Endothelial cell of umbilical vein (primary cell): ENCODE results near the gene TMEM174. TPM values are rescaled to one million over a fixed set of nuclear protein-coding genes. Genes with fewer than 3 reads are reported as not detected.
A peak's percentile ranks its signal among the peaks of the same experiment; 100 is the strongest.

Source experiments
- BruUV-seq: library from RNA; stranded (reverse); fragments of 400-500 nt; replicated peaks from 2 replicates; lab custom pipeline; 2021; lab: Mats Ljungman, UMichigan
- CTCF ChIA-PET: fragments of 300-600, 350-600 bp; sonication (Branson Sonifier 250); formaldehyde crosslinking; loops from one replicate; lab custom pipeline; 2021; ENCODE audit warnings: antibody characterized with exemption, inconsistent platforms; lab: Charles Lee
- POLR2A ChIA-PET: fragments of 300-600, 350-600 bp; sonication (Branson Sonifier 250); formaldehyde crosslinking; loops from one replicate; lab custom pipeline; 2021; ENCODE audit warnings: antibody characterized with exemption, inconsistent platforms; lab: Charles Lee
- DNase-seq: peaks from one replicate; pipeline ENCODE4 v3.0.0-alpha.2; 2011; ENCODE audit warnings: low read depth, low spot score
- FAIRE-seq: peaks from 2 replicates; lab custom pipeline; 2011; peaks lifted over from hg19 to GRCh38; lab: Jason Lieb, UNC
- H2AFZ ChIP-seq: 2 replicates; pipeline ENCODE4 v1.6.0; 2012; ENCODE audit warnings: low read depth, low read length, control low read depth, inconsistent platforms
- H3K27ac ChIP-seq: 2 replicates; pipeline ENCODE4 v1.5.1; 2011; ENCODE audit warnings: low read depth, mild to moderate bottlenecking, control low read depth, low read length, moderate library complexity; ENCODE audit not compliant: insufficient read depth
- H3K27me3 ChIP-seq, 2 experiments: 2 replicates each; pipeline versions ENCODE4 v1.6.0 to v1.6.1; 2011; ENCODE audit warnings: low read length in 2 of 2, mixed read lengths in 1 of 2; ENCODE audit not compliant: control insufficient read depth in 2 of 2, insufficient read depth in 2 of 2
- H3K36me3 ChIP-seq, 2 experiments: 2 replicates in 1 of 2; 3 replicates in 1 of 2; pipeline ENCODE4 v1.5.1; 2011; ENCODE audit warnings: low read length in 2 of 2, mild to moderate bottlenecking in 1 of 2, moderate library complexity in 1 of 2; ENCODE audit not compliant: control insufficient read depth in 2 of 2, insufficient read depth in 2 of 2; ENCODE audit errors: extremely low read depth in 1 of 2
- H3K4me1 ChIP-seq: 3 replicates; pipeline ENCODE4 v1.5.1; 2011; ENCODE audit warnings: mild to moderate bottlenecking, low read length; ENCODE audit not compliant: control insufficient read depth, insufficient read depth; ENCODE audit errors: extremely low read depth
- H3K4me2 ChIP-seq: 2 replicates; pipeline ENCODE4 v1.6.1; 2011; ENCODE audit warnings: low read length, control low read depth, mixed read lengths; ENCODE audit not compliant: insufficient read depth
- H3K4me3 ChIP-seq, 3 experiments: fragments of 200-600 bp in 1 of 3; sonication (generic), shearing (Covaris generic) in 1 of 3; replicated peaks in 1 of 3; 2 replicates each; pipeline ENCODE4 v1.5.1; 2011 to 2016; ENCODE audit warnings: control low read depth in 3 of 3, low read length in 3 of 3, mild to moderate bottlenecking in 2 of 3, inconsistent platforms in 1 of 3, low read depth in 1 of 3, moderate library complexity in 1 of 3; ENCODE audit not compliant: insufficient read depth in 1 of 3
- H3K79me2 ChIP-seq: 2 replicates; pipeline ENCODE4 v1.6.0; 2012; ENCODE audit warnings: low read length, inconsistent platforms; ENCODE audit not compliant: control insufficient read depth, insufficient read depth
- H3K9ac ChIP-seq: replicated peaks from 2 replicates; pipeline ENCODE3; 2011; ENCODE audit warnings: low read length, control low read depth; ENCODE audit not compliant: insufficient read depth; ENCODE audit errors: extremely low read depth
- H3K9me1 ChIP-seq: replicated peaks from 3 replicates; pipeline ENCODE4 v1.6.0; 2011; ENCODE audit warnings: mild to moderate bottlenecking, low read length; ENCODE audit not compliant: control insufficient read depth, insufficient read depth; ENCODE audit errors: extremely low read depth
- H3K9me3 ChIP-seq: replicated peaks from 2 replicates; pipeline ENCODE4 v1.5.1; 2012; ENCODE audit warnings: low read length, inconsistent platforms; ENCODE audit not compliant: control insufficient read depth, insufficient read depth
- H4K20me1 ChIP-seq: replicated peaks from 2 replicates; pipeline ENCODE3; 2011; ENCODE audit warnings: mild to moderate bottlenecking, low read length; ENCODE audit not compliant: control insufficient read depth, insufficient read depth; ENCODE audit errors: extremely low read depth
- CTCF ChIP-seq, 2 donors: IDR thresholded peaks; 1 replicate in 1 of 2; 2 replicates in 1 of 2; pipeline ENCODE4 v1.5.1; 2011; ENCODE audit warnings: low read length in 2 of 2, mild to moderate bottlenecking in 2 of 2, moderate library complexity in 2 of 2, control low read depth in 1 of 2, inconsistent platforms in 1 of 2, low read depth in 1 of 2; ENCODE audit not compliant: insufficient read depth in 1 of 2; ENCODE audit errors: extremely low read depth in 1 of 2
- EZH2 ChIP-seq: IDR thresholded peaks from 2 replicates; pipeline ENCODE4 v1.6.1; 2012; ENCODE audit warnings: borderline replicate concordance, low read depth, mild to moderate bottlenecking, moderate library complexity, low read length, inconsistent platforms; ENCODE audit not compliant: severe bottlenecking
- FOS ChIP-seq: IDR thresholded peaks from 2 replicates; pipeline ENCODE4 v1.6.1; 2011; ENCODE audit warnings: mild to moderate bottlenecking, low read length, moderate library complexity, borderline replicate concordance; ENCODE audit not compliant: insufficient read depth
- GATA2 ChIP-seq: IDR thresholded peaks from 2 replicates; pipeline ENCODE4 v1.7.0; 2011; ENCODE audit warnings: low read depth, mild to moderate bottlenecking, moderate library complexity, mixed read lengths, low read length; ENCODE audit not compliant: insufficient read length, insufficient read depth
- JUN ChIP-seq: IDR thresholded peaks from 2 replicates; pipeline ENCODE4 v1.6.1; 2011; ENCODE audit warnings: borderline replicate concordance, low read depth; ENCODE audit not compliant: insufficient read length, insufficient read depth
- MAX ChIP-seq: IDR thresholded peaks from 2 replicates; pipeline ENCODE4 v1.6.1; 2011; ENCODE audit not compliant: insufficient read depth, insufficient read length
- MYC ChIP-seq: IDR thresholded peaks from one replicate; pipeline ENCODE4 v1.6.1; 2011; ENCODE audit warnings: mild to moderate bottlenecking, low read depth, low read length
- POLR2A ChIP-seq: IDR thresholded peaks from 2 replicates; pipeline ENCODE4 v1.6.1; 2012; ENCODE audit warnings: low read depth, mild to moderate bottlenecking, control low read depth, low read length
- POLR2AphosphoS5 ChIP-seq: IDR thresholded peaks from 2 replicates; pipeline ENCODE4 v1.6.1; 2012; ENCODE audit warnings: low read depth, mild to moderate bottlenecking, control low read depth, low read length, moderate library complexity; ENCODE audit not compliant: insufficient read depth
- dilution Hi-C: fragments of 300-500 bp; cut with MboI; formaldehyde crosslinking; loops from one replicate; pipeline ENCODE4 v1.15.0; 2019; ENCODE audit warnings: low sequenced_read_pairs; ENCODE audit not compliant: extremely low pct_ligation_motif_present
- intact Hi-C: fragments of 100-400 bp; cut with micrococcal nuclease; formaldehyde crosslinking; loops from one replicate; pipeline ENCODE4 v1.10.0; 2022
- polyA plus RNA-seq, 4 experiments: library from polyadenylated mRNA; depleted of rRNA in 3 of 4; stranded (reverse) in 3 of 4; unstranded in 1 of 4; fragments of >200 nt; gene quantifications; 2 replicates each; pipeline versions ENCODE4 v1.2.1 to v1.2.3, GENCODE V29; 2011 to 2012; ENCODE audit warnings: missing spikeins in 1 of 4
- total RNA-seq: library from RNA; stranded (reverse); gene quantifications from 2 replicates; pipeline ENCODE4 v1.2.3, GENCODE V29; 2021

TMEM174 gene
- total and polyA plus RNA-seq, 2 donors (not counting 3 experiments of a cell fraction or from before 2014, with no cell fraction given) = not detected

GRCh38 chr5:73170522-73170921 lies 2.5 kb upstream of the TMEM174 start:
- Histone ChIP-seq H3K9ac (no peak overlapping the region), H3K79me2 (no peaks in the 10 kb centered on the region), H3K36me3 (no peaks in the 10 kb centered on the region), H3K9me3 (no peaks in the 10 kb centered on the region), H3K4me3 (no peak overlapping the region), H3K4me1 (no peaks in the 10 kb centered on the region), H3K27ac (no peak overlapping the region), H3K4me2 (no peak overlapping the region), H2AFZ (peak overlapping the region; percentile 50), H3K27me3 (peaks cover 21 to 41% of the 10 kb centered on the region in 2 experiments), H3K9me1 (no peaks in the 10 kb centered on the region), H4K20me1 (no peaks in the 10 kb centered on the region)
- dilution Hi-C loops = no loop called here
- ChIA-PET CTCF (interaction anchor here (0.6 to 5.3 kb wide), 37 partner anchors 9 to 281 kb away, joined by 3 to 57 read pairs (median 6); partner anchors contain the start of genes FCHO2 and TMEM171), POLR2A (no interaction called here)
- intact Hi-C loops = loop anchor here (1.0 to 10.0 kb wide), 3 partner anchors 35 to 246 kb away; no protein-coding TSS in a partner anchor
- FAIRE-seq (peak; percentile 86), DNase-seq (peak; percentile 62)
- TF ChIP-seq GATA2 = no peak
- TF ChIP-seq CTCF (IDR thresholded peaks at IDR 0.05; ENCODE audit: extremely low read depth in 1 of 2, insufficient read depth in 1 of 2, low read depth in 1 of 2, low read length in 2 of 2) = peak; percentile 75 to 79
- no TSS peak for BruUV-seq

GRCh38 chr5:73171495-73171894 lies 1.5 kb upstream of the TMEM174 start:
- dilution Hi-C loops = no loop called here
- no peak overlapping the region for H3K27ac ChIP-seq
- H3K27me3 ChIP-seq = peaks cover 22 to 46% of the 10 kb centered on the region in 2 experiments
- H3K79me2 ChIP-seq = no peaks in the 10 kb centered on the region
- intact Hi-C loops = loop anchor here (10.0 kb wide), 1 partner anchor 247 kb away; no protein-coding TSS in a partner anchor
- FAIRE-seq = no peak
- TF ChIP-seq GATA2 (no peak), FOS (no peak), MYC (no peak), MAX (no peak), POLR2A (no peak), CTCF (IDR thresholded peaks at IDR 0.05; ENCODE audit: extremely low read depth in 1 of 2, insufficient read depth in 1 of 2, low read depth in 1 of 2, low read length in 2 of 2) (no peak), JUN (no peak), EZH2 (no peak), POLR2AphosphoS5 (no peak)
- no peak overlapping the region for H3K4me3 ChIP-seq
- H2AFZ ChIP-seq = no peak overlapping the region
- ChIA-PET CTCF (interaction anchor here (0.7 to 5.3 kb wide), 35 partner anchors 8 to 1040 kb away, joined by 3 to 57 read pairs (median 6); partner anchors contain the start of gene FCHO2), POLR2A (no interaction called here)
- no peak for DNase-seq
- no peak overlapping the region for H3K4me2 ChIP-seq
- no peaks in the 10 kb centered on the region for H4K20me1 ChIP-seq
- H3K9ac ChIP-seq = no peak overlapping the region
- no peaks in the 10 kb centered on the region for H3K9me3 ChIP-seq
- H3K4me1 ChIP-seq = no peaks in the 10 kb centered on the region
- BruUV-seq = no TSS peak
- no peaks in the 10 kb centered on the region for H3K36me3 ChIP-seq
- H3K9me1 ChIP-seq = no peaks in the 10 kb centered on the region
